NCI-H526 treated with DMSO at 0.1 percent for 48 hours (cell line): ENCODE results near the gene ZNF559.

Experiments
- DNase-seq: peaks from one replicate; lab custom pipeline; 2025; lab: John Stamatoyannopoulos, UW

ZNF559 gene

DNA sequence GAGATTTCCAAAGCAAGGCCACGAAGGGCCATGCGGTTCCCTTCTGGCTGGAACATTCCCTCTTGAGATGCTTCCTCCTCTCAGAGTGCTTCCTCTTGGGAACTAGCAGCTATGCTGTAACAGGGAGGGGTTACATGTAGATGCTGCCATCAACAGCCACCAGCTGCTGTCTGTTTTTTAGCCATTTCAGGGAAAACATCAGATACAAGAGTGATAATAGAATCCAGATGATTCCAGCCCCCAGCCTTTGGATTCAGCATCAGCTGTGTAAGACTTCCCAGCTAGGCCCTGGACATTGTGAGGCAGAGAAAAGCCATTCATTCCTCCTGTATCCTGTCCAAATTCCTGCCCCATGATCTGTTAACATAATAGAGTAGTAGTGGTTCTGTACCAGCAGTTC lies 30.7 kb downstream of the ZNF559 start:
- DNase-seq: no peak

DNA sequence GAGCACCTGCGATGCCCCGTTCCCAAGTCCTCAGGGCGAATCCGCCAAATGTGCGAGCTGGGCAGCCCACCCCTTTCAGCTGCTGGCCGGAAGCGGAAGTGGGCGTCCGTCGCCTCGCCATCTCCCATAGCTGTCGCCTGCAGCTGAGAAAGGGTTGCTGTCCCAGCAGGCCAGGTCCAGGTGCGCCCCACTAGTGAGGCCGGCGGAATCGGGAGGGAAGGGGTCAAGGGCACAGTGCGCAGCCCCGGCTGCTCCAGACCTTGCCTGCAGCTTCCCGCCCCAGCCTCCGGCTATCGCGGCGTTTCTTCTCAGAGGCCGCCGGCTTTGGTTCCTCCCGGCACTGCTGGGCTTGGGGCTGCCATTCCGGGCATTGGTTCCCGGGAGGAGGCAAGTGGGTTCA lies 38.9 kb downstream of the ZNF559 start, which contains the start of gene ZNF177:
Gene ZNF177 (plus strand): TSS at position 109 of the 400 bp plus-strand sequence. CDS start 15,299 bp downstream, outside the sequence.
- no peak for DNase-seq

DNA sequence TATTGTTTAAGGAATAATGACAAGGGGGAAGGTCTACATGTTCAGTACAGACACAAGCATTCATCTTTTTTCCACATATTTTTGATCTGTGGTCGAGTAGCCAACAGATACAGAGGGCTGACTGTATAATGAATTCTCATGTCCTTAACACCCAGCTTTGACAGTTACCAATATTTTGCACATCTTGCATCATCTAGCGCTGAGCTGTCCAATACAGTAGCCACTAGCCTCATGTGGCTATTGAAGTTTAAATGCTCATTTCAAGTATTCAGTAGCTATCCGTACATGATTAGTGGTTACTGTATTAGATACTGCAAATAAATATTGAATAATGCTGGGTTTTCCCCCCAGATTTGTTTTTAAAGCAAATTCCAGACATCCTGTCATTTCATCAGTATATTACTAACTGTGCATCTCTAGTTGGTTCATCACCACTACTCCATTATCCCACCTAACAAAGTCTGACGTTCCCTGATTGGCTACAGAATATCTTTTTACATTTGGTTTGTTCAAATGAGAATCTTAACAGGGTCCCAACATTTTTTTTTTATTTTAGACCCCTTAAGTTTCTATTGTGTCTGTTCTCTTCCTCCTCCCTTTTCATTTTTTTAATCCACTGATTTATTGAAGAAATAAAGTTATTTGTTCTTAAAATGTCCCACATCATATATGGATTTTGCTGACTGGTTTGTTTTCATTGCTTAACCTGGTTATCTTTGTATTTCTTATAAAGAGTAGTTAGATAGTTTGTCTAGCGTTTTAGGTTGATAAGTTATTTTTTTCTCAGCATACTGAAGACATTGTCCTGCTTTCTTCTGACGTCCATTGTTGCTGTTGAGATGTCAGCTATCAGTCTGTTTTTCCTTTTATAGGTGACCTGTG lies 47.0 kb downstream of the ZNF559 start:
- DNase-seq: no peak

DNA sequence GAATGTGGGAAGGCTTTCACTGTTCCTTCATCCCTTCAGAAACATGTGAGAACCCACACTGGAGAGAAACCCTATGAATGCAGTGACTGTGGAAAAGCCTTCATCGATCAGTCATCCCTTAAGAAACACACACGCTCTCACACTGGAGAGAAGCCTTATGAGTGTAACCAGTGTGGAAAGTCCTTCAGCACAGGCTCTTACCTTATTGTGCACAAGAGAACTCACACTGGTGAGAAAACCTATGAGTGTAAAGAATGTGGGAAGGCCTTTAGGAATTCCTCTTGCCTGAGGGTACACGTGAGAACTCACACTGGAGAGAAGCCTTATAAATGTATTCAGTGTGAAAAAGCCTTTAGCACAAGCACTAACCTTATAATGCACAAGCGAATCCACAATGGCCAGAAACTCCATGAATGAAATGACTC lies 57.4 kb downstream of the ZNF559 start:
- DNase-seq: no peak
